ENCODE data around the gene C10orf62. TPM values are rescaled to one million over a fixed set of nuclear protein-coding genes. Genes with fewer than 3 reads are reported as not detected.
A peak's percentile ranks its signal among the peaks of the same experiment; 100 is the strongest.

C10orf62 gene
- total and polyA plus RNA-seq, 9 of the 15 experiments (the other 6 are each of a cell fraction or from before 2014, with no cell fraction given): not detected

DNA sequence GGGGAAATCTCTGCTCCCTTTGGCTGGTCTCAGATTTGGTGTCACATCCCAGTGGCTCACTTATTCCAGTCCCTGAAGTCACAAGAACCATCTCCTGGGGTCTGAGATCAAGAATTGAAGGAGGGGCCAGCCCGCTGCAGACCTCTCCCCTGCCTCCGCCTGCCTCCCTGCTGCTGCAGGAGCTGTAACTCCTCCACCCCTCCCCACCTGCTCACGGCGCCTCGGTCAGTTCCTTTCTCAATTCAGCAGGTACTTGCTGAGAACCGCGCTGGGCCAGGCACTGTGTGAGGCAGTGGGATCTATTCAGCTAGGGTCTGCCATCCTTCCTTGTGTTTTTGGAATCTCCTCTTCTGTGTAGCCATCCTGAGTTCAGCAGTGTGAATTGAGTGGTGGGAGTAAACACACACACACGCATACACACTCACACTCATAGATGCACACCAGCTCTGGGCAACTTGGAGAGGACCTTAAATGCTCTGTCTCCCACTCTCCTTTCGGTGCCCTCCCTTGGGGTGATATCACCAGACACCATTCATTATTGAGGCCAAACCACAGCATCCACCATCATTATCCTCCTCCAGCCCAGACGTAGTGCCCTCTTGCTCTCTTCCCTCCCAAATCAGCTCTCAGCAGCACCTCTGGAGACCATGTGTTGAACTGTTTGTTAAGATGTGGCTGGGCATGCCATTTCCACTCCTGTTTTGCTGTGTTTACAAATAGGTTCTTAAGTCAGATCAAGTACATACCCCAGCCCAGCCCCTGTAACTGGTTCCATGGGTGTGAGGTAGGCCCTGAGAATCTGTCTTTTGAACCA is 39.0 kb upstream of the C10orf62 start:
- Histone ChIP-seq H3K79me2 (ENCODE audit: control insufficient read depth, insufficient read depth, low read length) (no peaks in the 10 kb centered on the region), H3K4me1 (replicated peaks in 1 of 2; ENCODE audit: control insufficient read depth in 2 of 2, insufficient read depth in 2 of 2, low read length in 2 of 2) (no peaks in the 10 kb centered on the region; a peak in 2 of 5 replicates), H3K9me1 (ENCODE audit: control insufficient read depth, insufficient read depth, low read length) (no peaks in the 10 kb centered on the region), H3K36me3 (ENCODE audit: control insufficient read depth, insufficient read depth, low read length) (no peaks in the 10 kb centered on the region), H3K4me3 (no peak overlapping the region), H2AFZ (ENCODE audit: low read depth, low read length) (no peak overlapping the region), H3K4me2 (ENCODE audit: insufficient read depth, low read length) (no peak overlapping the region), H3K9ac (ENCODE audit: insufficient read depth in 1 of 2, low read depth in 2 of 2, low read length in 2 of 2) (peak overlapping the region in 1 of 2 experiments; percentile 17; a peak in 1 of 4 replicates), H3K27ac (ENCODE audit: extremely low read depth, low read depth, low read length) (no peak overlapping the region), H4K20me1 (replicated peaks; ENCODE audit: control insufficient read depth, insufficient read depth, low read length) (no peaks in the 10 kb centered on the region), H3K9me3 (replicated peaks; ENCODE audit: control insufficient read depth, insufficient read depth, low read depth, low read length) (no peaks in the 10 kb centered on the region), H3K27me3 (ENCODE audit: control insufficient read depth in 2 of 2, insufficient read depth in 2 of 2, low read length in 2 of 2) (no peaks in the 10 kb centered on the region)
- peak; percentile 38; the same call in 2 of the 3 replicates for ATAC-seq
- intact Hi-C loops (cut with micrococcal nuclease) (loop anchor here (5.0 kb wide), 2 partner anchors 88 to 143 kb away; no protein-coding TSS in a partner anchor), in situ Hi-C loops (cut with MboI) (no loop called here)
- FAIRE-seq: no peak
- ChIA-PET POLR2A (interaction anchor here (0.6 to 0.7 kb wide), 2 partner anchors 38 to 40 kb away, joined by 3 read pairs; no protein-coding TSS in a partner anchor), CTCF (ENCODE audit: low intra/inter-chr PET ratio) (no interaction called here)
- DNase-seq (ENCODE audit: extremely low read depth in 1 of 4, low spot score in 3 of 4): no peak
- no TSS peak for BruUV-seq (replicated peaks)
- 45% methylated on average over 9 of the region's 10 CpGs for WGBS (ENCODE audit: insufficient coverage, low coverage, missing lambda C conversion rate)
- TF ChIP-seq, protein P1, sequence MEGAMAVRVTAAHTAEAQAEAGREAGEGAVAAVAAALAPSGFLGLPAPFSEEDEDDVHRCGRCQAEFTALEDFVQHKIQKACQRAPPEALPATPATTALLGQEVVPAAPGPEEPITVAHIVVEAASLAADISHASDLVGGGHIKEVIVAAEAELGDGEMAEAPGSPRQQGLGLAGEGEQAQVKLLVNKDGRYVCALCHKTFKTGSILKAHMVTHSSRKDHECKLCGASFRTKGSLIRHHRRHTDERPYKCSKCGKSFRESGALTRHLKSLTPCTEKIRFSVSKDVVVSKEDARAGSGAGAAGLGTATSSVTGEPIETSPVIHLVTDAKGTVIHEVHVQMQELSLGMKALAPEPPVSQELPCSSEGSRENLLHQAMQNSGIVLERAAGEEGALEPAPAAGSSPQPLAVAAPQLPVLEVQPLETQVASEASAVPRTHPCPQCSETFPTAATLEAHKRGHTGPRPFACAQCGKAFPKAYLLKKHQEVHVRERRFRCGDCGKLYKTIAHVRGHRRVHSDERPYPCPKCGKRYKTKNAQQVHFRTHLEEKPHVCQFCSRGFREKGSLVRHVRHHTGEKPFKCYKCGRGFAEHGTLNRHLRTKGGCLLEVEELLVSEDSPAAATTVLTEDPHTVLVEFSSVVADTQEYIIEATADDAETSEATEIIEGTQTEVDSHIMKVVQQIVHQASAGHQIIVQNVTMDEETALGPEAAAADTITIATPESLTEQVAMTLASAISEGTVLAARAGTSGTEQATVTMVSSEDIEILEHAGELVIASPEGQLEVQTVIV (CRISPR knock-in tag; IDR thresholded peaks at IDR 0.05; ENCODE audit: borderline replicate concordance): no peak
- TF ChIP-seq NCOR1 (IDR thresholded peaks at IDR 0.05) (0 out of 2 replicates have a peak, but pooled peaks have one; percentile 7), EGR1 (conservative IDR thresholded peaks at IDR 0.05) (no peak), CBFA2T3 (IDR thresholded peaks at IDR 0.05) (peak; percentile 49; the same call in 1 of the 2 replicates)

All from K562 (cell line).